Erythroblast (primary cell): ENCODE measurements around the gene PHKG2.

ENCODE experiments used
- GATA1 ChIP-seq: IDR thresholded peaks from 2 replicates; pipeline ENCODE4 v1.6.1; 2011; ENCODE audit warnings: low read depth, mild to moderate bottlenecking, control low read depth, low read length, moderate library complexity
- POLR2A ChIP-seq: IDR thresholded peaks from 2 replicates; pipeline ENCODE4 v1.6.1; 2011; ENCODE audit warnings: mild to moderate bottlenecking, low read length

DNA sequence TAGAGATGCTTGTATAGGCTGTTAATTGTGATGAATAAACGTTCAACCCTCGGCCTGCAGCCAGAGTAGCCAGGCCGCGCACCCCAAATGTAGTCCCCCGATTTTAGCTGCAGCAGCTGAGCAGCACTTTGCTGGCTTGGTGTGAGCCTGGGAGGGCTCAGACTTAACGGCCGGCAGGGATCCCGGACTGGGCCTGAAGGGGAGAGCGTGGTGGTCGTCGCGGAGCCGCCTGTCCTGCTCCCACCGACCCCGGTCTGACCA, 26.8 kb downstream of the PHKG2 start:
- TF ChIP-seq POLR2A (no peak), GATA1 (no peak)
